MCF 10A (cell line): ENCODE data around the gene GREB1. TPM values are rescaled to one million over a fixed set of nuclear protein-coding genes. Genes with fewer than 3 reads are reported as not detected.

Source experiments
- BruUV-seq: library from RNA; stranded (reverse); fragments of 400-500 nt; replicated peaks from 2 replicates; lab custom pipeline; 2021; lab: Mats Ljungman, UMichigan
- CTCF ChIA-PET: fragments of 300-600 bp; sonication (Branson Sonifier 250); formaldehyde crosslinking; extraction: SDS; loops from one replicate; lab custom pipeline; 2021; ENCODE audit warnings: antibody characterized with exemption, inconsistent platforms; lab: Yijun Ruan, JAX
- POLR2A ChIA-PET: fragments of 300-600, 350-650 bp; sonication (Branson Sonifier 250); formaldehyde crosslinking; extraction: SDS; loops from one replicate; lab custom pipeline; 2020; ENCODE audit warnings: antibody characterized with exemption, inconsistent platforms; lab: Yijun Ruan, JAX
- DNase-seq: peaks from one replicate; pipeline ENCODE4 v3.0.0-alpha.2; 2018; ENCODE audit not compliant: unreplicated experiment
- H3K27ac Mint-ChIP-seq: one replicate; pipeline ENCODE4 v1.8.0; 2022; ENCODE audit warnings: mild to moderate bottlenecking, low read depth, mixed read lengths; ENCODE audit not compliant: unreplicated experiment
- H3K27me3 Mint-ChIP-seq: one replicate; pipeline ENCODE4 v1.8.0; 2022; ENCODE audit warnings: mixed read lengths; ENCODE audit not compliant: insufficient read depth, unreplicated experiment
- H3K36me3 Mint-ChIP-seq: one replicate; pipeline ENCODE4 v1.8.0; 2022; ENCODE audit warnings: mild to moderate bottlenecking, moderate library complexity, mixed read lengths; ENCODE audit not compliant: insufficient read depth, unreplicated experiment
- H3K4me1 Mint-ChIP-seq: one replicate; pipeline ENCODE4 v1.8.0; 2022; ENCODE audit warnings: mixed read lengths; ENCODE audit not compliant: insufficient read depth, unreplicated experiment
- H3K4me3 Mint-ChIP-seq: one replicate; pipeline ENCODE4 v1.8.0; 2022; ENCODE audit warnings: mild to moderate bottlenecking, moderate library complexity, mixed read lengths; ENCODE audit not compliant: unreplicated experiment
- H3K9me3 Mint-ChIP-seq: one replicate; pipeline ENCODE4 v1.8.0; 2022; ENCODE audit warnings: mixed read lengths; ENCODE audit not compliant: unreplicated experiment
- intact Hi-C: fragments of 100-400 bp; cut with micrococcal nuclease; formaldehyde crosslinking; loops from 2 replicates; pipeline ENCODE4 v1.14.1; 2022
- total RNA-seq: library from RNA; stranded (reverse); gene quantifications from 2 replicates; pipeline ENCODE4 v1.2.3, GENCODE V29; 2022
- TF ChIP-seq, protein P1 (sequence below): fragments of 200-600 bp; IDR thresholded peaks from one replicate; pipeline ENCODE4 v1.8.0; 2022; ENCODE audit warnings: antibody characterized with exemption, mild to moderate bottlenecking; ENCODE audit not compliant: unreplicated experiment

GREB1 gene
- total RNA-seq, 1 experiment from 2014 or later = 1.7 TPM

DNA sequence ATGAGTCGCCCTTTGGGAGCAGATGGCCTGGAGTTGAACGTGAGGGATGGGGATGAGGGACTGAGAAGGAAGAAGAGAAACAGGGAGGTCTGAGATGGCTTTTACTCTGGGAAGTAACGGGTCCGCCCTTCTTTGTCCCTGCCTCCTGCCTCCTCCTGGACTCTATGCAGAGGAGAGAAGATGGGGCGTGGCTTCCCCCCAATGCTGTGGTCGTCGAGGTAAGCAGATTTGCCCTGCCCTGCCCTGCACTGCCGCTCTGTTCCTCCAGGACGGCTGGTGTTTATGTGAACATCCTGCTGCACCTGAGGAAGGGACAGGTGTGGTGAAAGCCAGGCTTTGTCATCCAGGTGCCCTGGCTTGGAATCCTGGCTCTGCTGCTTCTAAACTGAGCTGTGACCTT lies 149.6 kb downstream of the GREB1 start:
- DNase-seq = no peak

DNA sequence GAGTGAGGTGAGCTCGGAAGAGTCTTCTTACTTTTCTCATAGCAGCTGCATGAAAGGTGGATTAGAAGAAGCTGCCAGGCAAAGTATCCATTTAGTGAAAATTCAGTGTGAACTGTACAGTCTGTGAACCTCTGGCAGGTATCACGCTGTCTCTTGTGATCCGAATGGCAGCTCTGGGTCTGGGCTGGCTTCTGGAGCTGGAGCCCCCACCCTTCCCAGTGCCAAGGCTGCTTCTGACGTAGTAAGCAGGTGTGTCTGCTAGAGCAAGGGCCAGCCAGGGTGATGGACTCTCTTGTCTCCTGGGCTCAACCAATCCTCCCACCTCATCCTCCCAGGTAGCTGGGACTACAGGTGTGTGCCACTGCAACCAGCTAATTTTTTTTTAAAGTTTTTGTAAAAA lies 150.1 kb downstream of the GREB1 start:
- no peaks in the 10 kb centered on the region for H3K9me3 Mint-ChIP-seq
- TF ChIP-seq, protein P1, sequence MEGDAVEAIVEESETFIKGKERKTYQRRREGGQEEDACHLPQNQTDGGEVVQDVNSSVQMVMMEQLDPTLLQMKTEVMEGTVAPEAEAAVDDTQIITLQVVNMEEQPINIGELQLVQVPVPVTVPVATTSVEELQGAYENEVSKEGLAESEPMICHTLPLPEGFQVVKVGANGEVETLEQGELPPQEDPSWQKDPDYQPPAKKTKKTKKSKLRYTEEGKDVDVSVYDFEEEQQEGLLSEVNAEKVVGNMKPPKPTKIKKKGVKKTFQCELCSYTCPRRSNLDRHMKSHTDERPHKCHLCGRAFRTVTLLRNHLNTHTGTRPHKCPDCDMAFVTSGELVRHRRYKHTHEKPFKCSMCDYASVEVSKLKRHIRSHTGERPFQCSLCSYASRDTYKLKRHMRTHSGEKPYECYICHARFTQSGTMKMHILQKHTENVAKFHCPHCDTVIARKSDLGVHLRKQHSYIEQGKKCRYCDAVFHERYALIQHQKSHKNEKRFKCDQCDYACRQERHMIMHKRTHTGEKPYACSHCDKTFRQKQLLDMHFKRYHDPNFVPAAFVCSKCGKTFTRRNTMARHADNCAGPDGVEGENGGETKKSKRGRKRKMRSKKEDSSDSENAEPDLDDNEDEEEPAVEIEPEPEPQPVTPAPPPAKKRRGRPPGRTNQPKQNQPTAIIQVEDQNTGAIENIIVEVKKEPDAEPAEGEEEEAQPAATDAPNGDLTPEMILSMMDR = no peak
- BruUV-seq = no TSS peak
- no peaks in the 10 kb centered on the region for H3K36me3 Mint-ChIP-seq
- CTCF ChIA-PET = interaction anchor here (0.8 to 19.1 kb wide), 10 partner anchors 9 to 109 kb away, joined by 3 to 336 read pairs (median 4); partner anchors contain the start of gene LPIN1
- intact Hi-C loops = no loop called here
- DNase-seq = no peak
- POLR2A ChIA-PET = no interaction called here
- no peak overlapping the region for H3K4me3 Mint-ChIP-seq
- peaks cover 28% of the 10 kb centered on the region for H3K4me1 Mint-ChIP-seq
- no peak overlapping the region for H3K27ac Mint-ChIP-seq
- peaks cover 31% of the 10 kb centered on the region for H3K27me3 Mint-ChIP-seq

More for the DNA sequence above, 149.6 kb downstream of the GREB1 start:
- H3K27ac Mint-ChIP-seq = no peak overlapping the region
- H3K27me3 Mint-ChIP-seq = peaks cover 31% of the 10 kb centered on the region
- POLR2A ChIA-PET = interaction anchor here (0.7 kb wide), 1 partner anchor 49 kb away, joined by 4 read pairs; no protein-coding TSS in a partner anchor
- CTCF ChIA-PET = interaction anchor here (0.9 to 19.1 kb wide), 12 partner anchors 9 to 206 kb away, joined by 3 to 336 read pairs (median 5); no protein-coding TSS in a partner anchor
- H3K4me3 Mint-ChIP-seq = no peak overlapping the region
- peaks cover 25% of the 10 kb centered on the region for H3K4me1 Mint-ChIP-seq
- H3K36me3 Mint-ChIP-seq = no peaks in the 10 kb centered on the region
- TF ChIP-seq, protein P1 = no peak
- H3K9me3 Mint-ChIP-seq = no peaks in the 10 kb centered on the region
- BruUV-seq = no TSS peak
- intact Hi-C loops = no loop called here

DNA sequence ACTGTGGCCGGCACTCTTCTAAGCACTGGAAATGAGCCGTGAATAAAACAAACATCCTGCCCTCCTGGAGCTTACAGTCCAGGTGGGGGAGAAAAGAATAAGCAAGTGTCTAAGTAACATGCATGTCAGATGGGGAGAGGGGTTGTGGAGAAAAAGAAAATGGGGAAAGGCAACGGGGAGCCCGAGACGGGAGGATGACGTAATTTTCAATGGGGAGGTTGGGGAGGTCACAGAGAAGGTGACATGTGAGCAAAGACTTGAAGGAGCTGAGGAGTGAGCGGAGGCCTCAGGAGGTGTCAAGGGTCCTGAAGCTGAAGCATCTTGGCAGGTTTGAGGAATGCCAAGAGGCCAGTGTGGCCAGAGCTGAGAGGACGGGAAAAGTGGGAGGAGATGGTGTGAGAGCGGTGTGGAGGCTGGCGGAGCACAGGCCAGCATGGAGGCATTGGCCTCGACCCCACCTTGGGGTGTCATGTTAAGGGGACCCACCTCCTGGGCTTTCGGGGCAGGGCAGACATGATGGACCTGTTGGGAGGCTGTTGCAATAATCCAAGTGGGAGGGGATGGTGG lies 151.1 kb downstream of the GREB1 start:
- ChIA-PET POLR2A (no interaction called here), CTCF (interaction anchor here (0.8 to 19.1 kb wide), 5 partner anchors 8 to 98 kb away, joined by 3 to 336 read pairs (median 4); partner anchors contain the start of gene LPIN1)
- TF ChIP-seq, protein P1 = no peak
- DNase-seq = no peak
- intact Hi-C loops = no loop called here
- H3K27ac Mint-ChIP-seq = no peak overlapping the region
- BruUV-seq = no TSS peak
- H3K9me3 Mint-ChIP-seq = no peaks in the 10 kb centered on the region
- H3K36me3 Mint-ChIP-seq = no peaks in the 10 kb centered on the region
- H3K27me3 Mint-ChIP-seq = peaks cover 31% of the 10 kb centered on the region
- H3K4me3 Mint-ChIP-seq = no peak overlapping the region
- peaks cover 28% of the 10 kb centered on the region for H3K4me1 Mint-ChIP-seq

DNA sequence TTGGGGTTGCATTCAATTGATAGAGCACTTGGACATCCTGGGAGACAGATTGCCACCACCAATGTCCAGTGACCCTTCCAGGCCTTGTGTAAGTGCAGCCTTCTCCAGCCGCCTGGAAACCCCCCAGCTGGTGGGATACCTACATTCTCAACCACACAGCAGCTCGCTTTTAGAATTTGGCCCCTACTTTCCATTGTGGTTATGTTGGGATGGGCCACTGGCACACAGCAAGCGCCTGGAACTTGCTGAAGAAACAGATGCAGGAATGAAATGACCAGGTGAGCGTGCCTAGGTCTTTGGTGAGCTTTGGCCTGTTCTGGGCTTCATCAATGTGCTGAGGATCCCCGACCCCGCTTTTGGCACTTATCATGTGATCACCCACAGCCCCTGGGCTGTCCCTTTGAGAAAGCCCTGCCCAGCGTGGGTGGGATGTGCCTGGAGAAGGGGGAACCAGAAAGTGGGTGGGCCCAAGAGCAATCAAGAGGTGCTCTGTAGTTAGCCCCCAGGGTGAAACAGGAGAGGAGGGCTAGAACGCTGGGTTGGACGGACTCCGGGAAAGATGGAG lies 152.1 kb downstream of the GREB1 start:
- no TSS peak for BruUV-seq
- Mint-ChIP-seq H3K27ac (no peak overlapping the region), H3K4me3 (no peak overlapping the region), H3K36me3 (no peaks in the 10 kb centered on the region), H3K9me3 (no peaks in the 10 kb centered on the region), H3K27me3 (peaks cover 31% of the 10 kb centered on the region), H3K4me1 (peaks cover 22% of the 10 kb centered on the region)
- intact Hi-C loops = no loop called here
- DNase-seq = no peak
- ChIA-PET POLR2A (no interaction called here), CTCF (interaction anchor here (0.9 to 19.1 kb wide), 2 partner anchors 59 to 97 kb away, joined by 3 to 336 read pairs; no protein-coding TSS in a partner anchor)
- TF ChIP-seq, protein P1 = no peak
